T1000 (cell line): ENCODE results near the gene MICU2.

Experiments used
- DNase-seq: peaks from one replicate; lab custom pipeline; 2025; ENCODE audit warnings: mixed read lengths; lab: John Stamatoyannopoulos, UW

MICU2 gene

GRCh38 chr13:21603531-21604448 lies at the start of gene MICU2:
Gene MICU2 (minus strand): TSS chr13:21604170. CDS start chr13:21604148, 22 bp downstream.
- DNase-seq, result peak; percentile 98

- no peak for DNase-seq
These were observed 37.7 kb upstream of the MICU2 start for GRCh38 chr13:21641629-21642028.

- DNase-seq, result no peak
These were observed 35.6 kb upstream of the MICU2 start for GRCh38 chr13:21639561-21639960.

- DNase-seq, result no peak
These were observed 34.6 kb upstream of the MICU2 start for GRCh38 chr13:21638319-21639282.

- DNase-seq, result peak; percentile 12
These were observed 33.3 kb upstream of the MICU2 start for GRCh38 chr13:21637296-21637695.

GRCh38 chr13:21636656-21637055 lies 32.7 kb upstream of the MICU2 start:
- DNase-seq, result no peak

- no peak for DNase-seq
These were observed 28.2 kb upstream of the MICU2 start for GRCh38 chr13:21632196-21632595.

GRCh38 chr13:21625366-21625765 lies 21.4 kb upstream of the MICU2 start:
- no peak for DNase-seq

GRCh38 chr13:21620861-21621260 lies 16.9 kb upstream of the MICU2 start:
- no peak for DNase-seq

GRCh38 chr13:21619633-21620220 lies 15.8 kb upstream of the MICU2 start:
- no peak for DNase-seq

GRCh38 chr13:21616880-21617279 lies 12.9 kb upstream of the MICU2 start:
- DNase-seq, result no peak

- no peak for DNase-seq
These were observed 12.4 kb upstream of the MICU2 start for GRCh38 chr13:21616205-21616866.

- DNase-seq, result no peak
These were observed 11.5 kb upstream of the MICU2 start for GRCh38 chr13:21615427-21615826.

- DNase-seq, result no peak
These were observed 9.8 kb upstream of the MICU2 start for GRCh38 chr13:21613791-21614190.

- DNase-seq, result no peak
These were observed 7.4 kb upstream of the MICU2 start for GRCh38 chr13:21611385-21611784.

- DNase-seq, result no peak
These were observed 6.7 kb upstream of the MICU2 start for GRCh38 chr13:21610687-21611086.

GRCh38 chr13:21608961-21609360 lies 5.0 kb upstream of the MICU2 start:
- DNase-seq, result no peak

- no peak for DNase-seq
These were observed 2.8 kb upstream of the MICU2 start for GRCh38 chr13:21606796-21607195.

- no peak for DNase-seq
These were observed 2.3 kb upstream of the MICU2 start for GRCh38 chr13:21606251-21606650.

- no peak for DNase-seq
These were observed 7.2 kb downstream of the MICU2 start for GRCh38 chr13:21596722-21597121.

GRCh38 chr13:21595546-21595822 lies 8.5 kb downstream of the MICU2 start:
- no peak for DNase-seq
